GM12892 (cell line): ENCODE measurements around the gene CDS1.

ENCODE experiments used
- POLR2A ChIP-seq: IDR thresholded peaks from 2 replicates; pipeline ENCODE4 v1.6.1; 2011; ENCODE audit warnings: low read depth, low read length, control low read depth
- POLR2AphosphoS5 ChIP-seq: IDR thresholded peaks from 2 replicates; pipeline ENCODE4 v1.6.1; 2011; ENCODE audit warnings: low read depth, low read length, control low read depth

- no peak for TF ChIP-seq POLR2AphosphoS5
- TF ChIP-seq POLR2A: no peak
These were observed 37.8 kb upstream of the CDS1 start for GRCh38 chr4:84545093-84545492.
